Adipocyte (in vitro differentiated cells): ENCODE results near the gene RTL1.

ENCODE experiments used
- DNase-seq: peaks from one replicate; pipeline ENCODE4 v3.0.0-alpha.2; 2015; ENCODE audit warnings: low read depth
- H3K27me3 ChIP-seq: replicated peaks from 2 replicates; pipeline ENCODE4 v1.7.0; 2013; ENCODE audit warnings: mild to moderate bottlenecking, low read length, moderate library complexity; ENCODE audit not compliant: control insufficient read depth, insufficient read depth
- H3K36me3 ChIP-seq: 2 replicates; pipeline ENCODE4 v1.7.0; 2013; ENCODE audit warnings: low read length, mild to moderate bottlenecking, moderate library complexity; ENCODE audit not compliant: control insufficient read depth, insufficient read depth, severe bottlenecking
- H3K4me1 ChIP-seq: 2 replicates; pipeline ENCODE4 v1.7.0; 2013; ENCODE audit warnings: mild to moderate bottlenecking, low read length, moderate library complexity; ENCODE audit not compliant: control insufficient read depth, insufficient read depth
- H3K4me3 ChIP-seq: 2 replicates; pipeline ENCODE4 v1.7.0; 2013; ENCODE audit warnings: mild to moderate bottlenecking, low read length, moderate library complexity
- H3K9ac ChIP-seq: 2 replicates; pipeline ENCODE4 v1.7.0; 2013; ENCODE audit warnings: mild to moderate bottlenecking, low read length, moderate library complexity
- H3K9me3 ChIP-seq: 2 replicates; pipeline ENCODE4 v1.7.0; 2013; ENCODE audit warnings: mild to moderate bottlenecking, low read length, moderate library complexity; ENCODE audit not compliant: control insufficient read depth

Gene RTL1

DNA sequence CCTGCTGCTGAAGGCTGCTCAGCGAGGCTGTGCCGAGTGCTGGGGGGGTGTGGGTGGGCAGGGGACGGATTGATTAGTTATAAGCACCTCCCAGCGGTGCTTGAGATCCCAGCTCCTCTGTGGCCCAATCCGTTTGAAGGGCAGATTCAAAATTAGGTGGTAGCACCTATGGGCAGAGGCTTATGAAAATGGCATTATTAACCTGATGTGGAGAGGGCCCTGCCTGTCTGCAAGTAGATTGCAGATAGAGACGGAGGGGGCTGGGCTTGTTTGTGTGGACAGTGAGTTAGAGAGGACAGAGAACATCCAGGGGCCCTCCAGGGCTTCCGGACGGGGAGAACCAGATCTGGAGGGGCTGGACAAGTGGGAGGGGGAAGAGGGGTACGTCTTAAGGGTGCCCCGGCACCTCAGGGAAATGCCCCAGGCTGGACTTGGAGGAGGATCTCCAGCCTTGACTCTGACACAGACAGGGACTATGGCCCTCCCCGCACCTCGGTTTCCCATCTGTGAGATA lies at the start of gene RTL1:
Gene RTL1 (minus strand): TSS at position 51 of the 514 bp plus-strand sequence. CDS start 18,934 bp downstream, outside the sequence.
- Histone ChIP-seq H3K9me3 (peaks cover 5% of the 10 kb centered on the region), H3K9ac (no peak within 1 kb of the TSS), H3K4me3 (no peak within 1 kb of the TSS), H3K27me3 (peaks cover 24% of the 10 kb centered on the region), H3K36me3 (peaks cover 50% of the 10 kb centered on the region), H3K4me1 (peaks cover 19% of the 10 kb centered on the region)
- DNase-seq: no peak

GRCh38 chr14:100950024-100950423 lies 46.5 kb upstream of the RTL1 start:
- Histone ChIP-seq H3K9me3 (no peaks in the 10 kb centered on the region), H3K27me3 (no peaks in the 10 kb centered on the region), H3K4me3 (no peak overlapping the region), H3K9ac (no peak overlapping the region), H3K4me1 (no peaks in the 10 kb centered on the region), H3K36me3 (peaks cover 59% of the 10 kb centered on the region)
- DNase-seq: no peak

DNA sequence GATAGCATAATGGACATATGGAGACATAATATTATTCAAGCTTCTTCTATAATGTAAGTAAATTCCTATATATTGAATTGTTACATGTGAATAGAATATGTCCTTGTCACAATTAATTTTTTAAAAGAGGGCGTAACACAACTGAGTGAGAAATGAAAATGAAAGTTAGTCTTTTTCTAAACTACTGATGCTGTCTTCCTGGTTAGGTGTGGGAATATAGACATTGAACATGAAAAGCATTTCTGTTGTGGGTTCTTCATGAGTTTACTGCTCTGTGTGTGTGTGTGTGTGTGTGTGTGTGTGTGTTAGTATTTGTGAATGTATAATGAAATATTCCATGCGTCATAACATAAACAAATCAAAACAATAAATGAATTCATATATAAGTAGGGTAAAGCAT lies 40.5 kb upstream of the RTL1 start:
- H3K27me3 ChIP-seq: no peaks in the 10 kb centered on the region
- H3K4me1 ChIP-seq: no peaks in the 10 kb centered on the region
- H3K36me3 ChIP-seq: peaks cover 57% of the 10 kb centered on the region
- no peak overlapping the region for H3K9ac ChIP-seq
- H3K4me3 ChIP-seq: no peak overlapping the region
- no peak for DNase-seq
- H3K9me3 ChIP-seq: no peaks in the 10 kb centered on the region

GRCh38 chr14:100930270-100930669 lies 26.7 kb upstream of the RTL1 start:
- Histone ChIP-seq H3K27me3 (no peaks in the 10 kb centered on the region), H3K36me3 (peaks cover 5% of the 10 kb centered on the region), H3K9ac (no peak overlapping the region), H3K9me3 (no peaks in the 10 kb centered on the region), H3K4me1 (no peaks in the 10 kb centered on the region), H3K4me3 (no peak overlapping the region)
- no peak for DNase-seq

GRCh38 chr14:100915560-100915959 lies 12.0 kb upstream of the RTL1 start:
- Histone ChIP-seq H3K9ac (no peak overlapping the region), H3K9me3 (no peaks in the 10 kb centered on the region), H3K4me3 (no peak overlapping the region), H3K27me3 (no peaks in the 10 kb centered on the region), H3K36me3 (peaks cover 47% of the 10 kb centered on the region), H3K4me1 (no peaks in the 10 kb centered on the region)
- no peak for DNase-seq

DNA sequence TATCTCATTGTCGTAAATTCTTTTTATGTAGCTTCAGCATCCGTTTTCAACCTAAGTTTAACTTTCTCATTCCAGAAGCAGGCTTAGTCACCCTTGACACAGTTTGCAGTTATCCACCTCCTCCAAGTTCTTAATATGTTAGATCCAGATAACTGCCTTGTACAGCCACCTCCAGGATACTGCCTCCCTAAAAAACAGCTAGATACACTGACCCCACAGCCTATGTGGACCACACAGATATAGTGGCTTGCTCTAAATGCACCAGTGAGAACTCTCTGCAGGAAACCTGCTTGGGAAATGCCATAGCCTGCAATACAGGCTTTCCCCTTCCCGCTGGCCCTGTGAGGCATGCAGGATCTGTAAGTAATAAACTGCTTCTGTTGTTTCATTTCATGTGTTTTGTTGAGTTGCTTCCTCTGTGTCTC lies 11.1 kb upstream of the RTL1 start:
- no peaks in the 10 kb centered on the region for H3K9me3 ChIP-seq
- H3K4me1 ChIP-seq: no peaks in the 10 kb centered on the region
- H3K36me3 ChIP-seq: peaks cover 54% of the 10 kb centered on the region
- H3K27me3 ChIP-seq: no peaks in the 10 kb centered on the region
- H3K9ac ChIP-seq: no peak overlapping the region
- no peak overlapping the region for H3K4me3 ChIP-seq
- no peak for DNase-seq

DNA sequence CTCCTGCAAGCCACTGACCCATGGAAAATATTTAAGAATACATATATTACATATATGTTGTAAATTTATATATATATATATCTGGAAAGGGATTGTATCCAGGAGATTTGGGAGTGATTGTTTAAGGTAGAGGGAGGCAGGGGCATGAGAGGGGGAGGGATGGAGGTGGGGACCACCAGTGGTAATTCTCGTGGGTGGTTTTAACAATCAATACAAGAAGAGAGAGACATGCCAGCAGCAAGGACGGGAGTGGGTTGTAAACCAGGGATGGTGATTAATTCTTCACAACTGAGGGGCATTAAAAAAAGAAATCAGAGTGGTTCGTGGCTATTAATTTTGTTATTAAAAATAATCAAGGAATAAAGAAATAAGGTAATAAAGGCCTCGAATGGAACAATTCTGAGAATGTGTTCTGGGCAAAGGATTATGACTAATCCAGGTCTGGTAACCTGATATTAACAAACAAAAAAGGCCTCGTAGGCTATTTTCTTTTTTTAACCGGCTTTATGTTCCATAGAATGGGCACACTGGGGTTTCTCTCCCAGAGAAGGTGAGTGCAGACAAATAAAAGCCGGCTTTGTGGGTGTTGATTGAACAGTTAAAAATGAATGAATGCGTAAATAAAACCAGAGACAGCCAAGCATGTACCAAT lies 8.3 kb upstream of the RTL1 start:
- Histone ChIP-seq H3K4me1 (no peaks in the 10 kb centered on the region), H3K36me3 (peaks cover 51% of the 10 kb centered on the region), H3K4me3 (no peak overlapping the region), H3K27me3 (no peaks in the 10 kb centered on the region), H3K9ac (no peak overlapping the region), H3K9me3 (no peaks in the 10 kb centered on the region)
- DNase-seq: no peak

DNA sequence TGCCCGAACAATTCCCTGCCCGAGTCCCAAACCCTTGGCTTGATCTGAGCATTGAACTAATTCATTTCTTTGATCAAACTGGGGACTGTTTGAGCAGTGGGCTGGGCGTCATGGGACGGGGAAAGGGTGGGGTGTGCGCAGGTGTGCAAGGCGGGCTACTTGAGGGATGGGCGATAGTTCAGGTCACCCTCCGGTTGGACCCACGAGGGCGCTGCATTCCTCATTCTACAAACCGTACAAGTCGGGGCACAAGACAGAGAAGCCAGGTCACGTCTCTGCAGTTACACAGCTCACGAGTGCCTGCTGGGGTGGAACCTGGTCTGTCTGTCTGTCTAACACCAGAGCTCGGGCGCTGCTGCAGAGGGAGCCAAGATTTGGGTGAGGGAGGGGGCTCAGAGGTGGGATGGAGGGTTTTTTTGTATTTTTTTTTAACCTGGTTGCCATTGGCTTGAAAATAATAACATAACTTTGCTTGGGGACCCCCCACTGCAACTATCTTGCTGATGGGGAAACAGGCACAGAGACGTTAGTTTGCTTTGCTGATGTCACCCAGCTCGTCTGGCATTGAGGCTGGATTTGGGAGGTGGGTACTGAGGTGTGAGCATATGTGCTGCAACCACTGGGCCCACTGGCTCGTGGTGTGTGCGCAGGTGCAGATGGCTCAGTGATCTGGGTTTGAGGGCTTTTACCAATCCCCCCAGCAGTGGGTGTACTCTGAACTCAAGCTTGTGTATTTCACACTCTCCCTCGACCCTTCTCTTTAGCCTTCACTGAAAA lies 7.6 kb upstream of the RTL1 start:
- H3K36me3 ChIP-seq: peaks cover 54% of the 10 kb centered on the region
- no peak for DNase-seq
- no peak overlapping the region for H3K9ac ChIP-seq
- no peaks in the 10 kb centered on the region for H3K27me3 ChIP-seq
- H3K4me3 ChIP-seq: no peak overlapping the region
- no peaks in the 10 kb centered on the region for H3K4me1 ChIP-seq
- H3K9me3 ChIP-seq: no peaks in the 10 kb centered on the region

- Histone ChIP-seq H3K4me3 (no peak overlapping the region), H3K9me3 (no peaks in the 10 kb centered on the region), H3K9ac (no peak overlapping the region), H3K36me3 (peaks cover 48% of the 10 kb centered on the region), H3K4me1 (no peaks in the 10 kb centered on the region), H3K27me3 (peaks cover 6% of the 10 kb centered on the region)
- DNase-seq: no peak
Observed at GRCh38 chr14:100909439-100909838, 5.9 kb upstream of the RTL1 start.

DNA sequence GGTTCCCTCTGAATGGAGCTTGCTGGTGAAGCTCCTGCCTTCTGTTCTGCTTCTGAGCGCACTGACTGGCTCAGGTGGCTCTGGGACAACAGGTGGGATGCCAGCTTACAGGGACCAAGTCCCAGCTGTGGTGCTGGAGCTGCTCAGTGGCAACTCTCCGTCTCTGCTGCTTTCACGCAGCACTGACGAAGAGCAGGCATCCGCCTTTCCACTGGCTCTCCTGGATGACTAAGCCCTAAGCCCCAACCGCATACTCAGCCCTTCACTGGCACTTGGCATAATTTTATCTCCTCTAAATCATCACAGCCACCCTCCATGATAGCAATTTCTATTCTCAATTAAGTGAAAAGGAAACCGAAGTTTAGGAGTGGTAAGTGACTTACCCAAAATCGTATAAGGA lies 3.7 kb upstream of the RTL1 start:
- peak; percentile 31 for DNase-seq
- Histone ChIP-seq H3K27me3 (peaks cover 15% of the 10 kb centered on the region), H3K9me3 (no peaks in the 10 kb centered on the region), H3K9ac (no peak overlapping the region), H3K4me1 (no peaks in the 10 kb centered on the region), H3K36me3 (peaks cover 40% of the 10 kb centered on the region), H3K4me3 (no peak overlapping the region)

GRCh38 chr14:100906420-100906819 lies 2.9 kb upstream of the RTL1 start:
- Histone ChIP-seq H3K4me3 (no peak overlapping the region), H3K27me3 (peaks cover 16% of the 10 kb centered on the region), H3K9me3 (peaks cover 5% of the 10 kb centered on the region), H3K9ac (no peak overlapping the region), H3K4me1 (no peaks in the 10 kb centered on the region), H3K36me3 (peaks cover 47% of the 10 kb centered on the region)
- DNase-seq: no peak
